Measurements from ENCODE around the gene MRPL54. TPM values are rescaled to one million over a fixed set of nuclear protein-coding genes. Genes with fewer than 3 reads are reported as not detected.
A peak's percentile ranks its signal among the peaks of the same experiment; 100 is the strongest.

Gene MRPL54
- total and polyA plus RNA-seq, 2 experiments from 2014 or later: 42.2 to 86.8 TPM

DNA sequence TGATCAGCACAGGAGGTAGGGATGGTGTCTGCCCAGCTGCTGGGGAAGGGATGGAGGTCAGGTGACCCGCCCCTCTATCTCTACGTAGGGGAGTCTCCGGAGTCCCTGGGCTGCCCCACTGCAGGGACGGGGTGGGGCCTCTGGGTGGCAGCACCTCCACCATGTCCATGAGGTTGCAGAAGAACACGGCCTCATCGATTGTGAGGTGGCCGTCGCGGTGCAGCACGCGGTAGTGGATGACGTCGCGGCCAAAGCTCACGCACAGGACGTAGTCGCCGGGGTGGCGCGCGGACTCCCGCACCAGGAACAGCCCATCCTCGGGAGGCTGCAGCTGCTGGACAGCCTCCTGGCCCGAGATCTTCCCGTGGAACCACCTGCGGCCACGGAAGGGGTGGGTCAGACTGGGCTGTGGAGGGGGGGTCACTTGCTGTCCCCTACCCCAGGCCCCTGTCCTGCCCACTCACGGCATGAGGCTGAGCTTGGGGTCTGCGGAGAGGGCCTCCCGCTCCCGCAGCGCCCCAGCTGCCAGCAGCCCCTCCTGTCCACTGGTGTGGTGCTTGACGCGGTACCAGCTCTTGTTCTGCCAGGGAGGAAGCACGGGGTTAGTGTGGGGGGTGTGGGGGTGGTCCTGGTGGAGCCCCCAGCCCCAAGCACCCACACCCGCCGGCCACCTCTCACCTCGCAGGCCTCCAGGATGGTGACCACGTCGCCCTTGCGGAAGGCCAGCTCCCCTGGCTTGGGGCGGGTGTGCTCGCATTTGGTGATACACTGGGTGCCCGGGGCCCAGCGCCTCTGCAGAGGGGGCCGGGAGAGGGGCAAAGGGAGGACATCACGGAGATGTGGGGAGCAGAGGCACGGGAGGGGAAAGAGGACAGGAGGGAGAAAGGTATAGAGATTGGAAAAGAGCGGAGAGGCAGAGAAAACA lies 21.4 kb downstream of the MRPL54 start:
- DNase-seq (ENCODE audit: low spot score): no peak
- no peak overlapping the region for H3K4me3 ChIP-seq
- no peak overlapping the region for H2AFZ ChIP-seq
- peaks cover 30% of the 10 kb centered on the region for H3K27me3 ChIP-seq
- 81% methylated on average over 33 of the region's 49 CpGs for WGBS (ENCODE audit: low lambda C conversion rate, missing lambda C conversion rate)
- H3K27ac ChIP-seq: no peak overlapping the region
- H3K79me2 ChIP-seq: no peaks in the 10 kb centered on the region
- H4K20me1 ChIP-seq (ENCODE audit: insufficient read depth, poor library complexity, severe bottlenecking): no peaks in the 10 kb centered on the region
- H3K4me2 ChIP-seq: no peak overlapping the region
- H3K4me1 ChIP-seq (ENCODE audit: insufficient read depth): no peaks in the 10 kb centered on the region
- peaks cover 2% of the 10 kb centered on the region for H3K9me3 ChIP-seq (ENCODE audit: low read depth)
- H3K36me3 ChIP-seq (replicated peaks; ENCODE audit: insufficient read depth, low read depth): no peaks in the 10 kb centered on the region
- TF ChIP-seq, protein P1, sequence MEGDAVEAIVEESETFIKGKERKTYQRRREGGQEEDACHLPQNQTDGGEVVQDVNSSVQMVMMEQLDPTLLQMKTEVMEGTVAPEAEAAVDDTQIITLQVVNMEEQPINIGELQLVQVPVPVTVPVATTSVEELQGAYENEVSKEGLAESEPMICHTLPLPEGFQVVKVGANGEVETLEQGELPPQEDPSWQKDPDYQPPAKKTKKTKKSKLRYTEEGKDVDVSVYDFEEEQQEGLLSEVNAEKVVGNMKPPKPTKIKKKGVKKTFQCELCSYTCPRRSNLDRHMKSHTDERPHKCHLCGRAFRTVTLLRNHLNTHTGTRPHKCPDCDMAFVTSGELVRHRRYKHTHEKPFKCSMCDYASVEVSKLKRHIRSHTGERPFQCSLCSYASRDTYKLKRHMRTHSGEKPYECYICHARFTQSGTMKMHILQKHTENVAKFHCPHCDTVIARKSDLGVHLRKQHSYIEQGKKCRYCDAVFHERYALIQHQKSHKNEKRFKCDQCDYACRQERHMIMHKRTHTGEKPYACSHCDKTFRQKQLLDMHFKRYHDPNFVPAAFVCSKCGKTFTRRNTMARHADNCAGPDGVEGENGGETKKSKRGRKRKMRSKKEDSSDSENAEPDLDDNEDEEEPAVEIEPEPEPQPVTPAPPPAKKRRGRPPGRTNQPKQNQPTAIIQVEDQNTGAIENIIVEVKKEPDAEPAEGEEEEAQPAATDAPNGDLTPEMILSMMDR (IDR thresholded peaks at IDR 0.05; ENCODE audit: poor library complexity): peak; percentile 3
- TF ChIP-seq EZH2phosphoT487 (IDR thresholded peaks at IDR 0.05; ENCODE audit: low read depth, severe bottlenecking, unreplicated experiment): no peak
- no peaks in the 10 kb centered on the region for H3K9me2 ChIP-seq (replicated peaks; ENCODE audit: insufficient read depth)

DNA sequence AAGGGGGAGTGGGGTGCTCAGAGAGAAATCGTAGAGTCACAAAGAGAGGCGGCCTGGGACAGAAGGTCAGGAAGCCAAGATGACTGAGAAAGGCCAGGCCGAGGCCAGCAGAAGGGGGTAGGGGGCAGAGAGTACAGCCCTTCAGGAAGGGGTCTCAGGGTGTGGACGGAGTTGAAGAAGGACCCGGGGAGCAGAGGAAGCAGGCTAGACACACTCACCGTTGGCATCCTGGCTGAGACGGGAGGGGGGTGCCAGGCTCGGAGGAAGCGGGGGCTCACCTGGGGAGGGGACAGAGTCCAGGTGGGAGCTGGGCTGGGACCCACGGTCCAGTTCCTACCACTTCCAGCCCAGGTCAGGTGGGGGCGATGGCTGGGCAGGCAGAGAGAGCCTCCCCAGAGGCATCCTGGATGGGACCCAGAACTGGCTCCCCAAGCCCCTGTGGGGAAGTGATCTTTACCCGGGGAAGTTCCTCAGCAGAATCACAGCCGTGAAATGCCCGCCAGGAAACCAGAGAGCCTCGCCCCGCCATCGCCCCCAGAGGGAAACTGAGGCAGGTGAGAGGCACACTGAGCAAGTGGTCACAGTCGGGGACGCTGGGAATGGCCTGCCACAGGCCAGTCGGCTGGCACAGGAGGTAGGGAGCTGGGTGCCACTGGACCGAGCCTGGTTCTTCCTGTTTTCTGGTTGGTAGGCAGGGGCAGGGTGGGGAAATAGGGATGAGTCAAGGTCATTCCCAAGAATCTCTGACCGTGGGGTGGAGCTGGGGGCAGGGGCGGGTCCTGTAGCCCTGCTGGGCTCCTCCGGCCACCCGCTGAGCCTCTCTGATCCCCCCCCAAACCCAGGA lies 22.3 kb downstream of the MRPL54 start:
- Histone ChIP-seq H3K27me3 (peaks cover 30% of the 10 kb centered on the region), H2AFZ (no peak overlapping the region), H3K4me2 (no peak overlapping the region), H3K9me3 (ENCODE audit: low read depth) (peaks cover 2% of the 10 kb centered on the region), H3K9me2 (replicated peaks; ENCODE audit: insufficient read depth) (no peaks in the 10 kb centered on the region), H3K27ac (no peak overlapping the region), H4K20me1 (ENCODE audit: insufficient read depth, poor library complexity, severe bottlenecking) (no peaks in the 10 kb centered on the region), H3K79me2 (no peaks in the 10 kb centered on the region), H3K36me3 (replicated peaks; ENCODE audit: insufficient read depth, low read depth) (no peaks in the 10 kb centered on the region), H3K4me3 (no peak overlapping the region), H3K4me1 (ENCODE audit: insufficient read depth) (no peaks in the 10 kb centered on the region)
- 47% methylated on average over 23 of the region's 25 CpGs for WGBS (ENCODE audit: low lambda C conversion rate, missing lambda C conversion rate)
- no peak for DNase-seq (ENCODE audit: low spot score)
- TF ChIP-seq EZH2phosphoT487 (IDR thresholded peaks at IDR 0.05; ENCODE audit: low read depth, severe bottlenecking, unreplicated experiment): no peak
- TF ChIP-seq EZH2 (IDR thresholded peaks at IDR 0.05; ENCODE audit: borderline replicate concordance): peak; percentile 0
- TF ChIP-seq, protein P1 (IDR thresholded peaks at IDR 0.05; ENCODE audit: poor library complexity): no peak

DNA sequence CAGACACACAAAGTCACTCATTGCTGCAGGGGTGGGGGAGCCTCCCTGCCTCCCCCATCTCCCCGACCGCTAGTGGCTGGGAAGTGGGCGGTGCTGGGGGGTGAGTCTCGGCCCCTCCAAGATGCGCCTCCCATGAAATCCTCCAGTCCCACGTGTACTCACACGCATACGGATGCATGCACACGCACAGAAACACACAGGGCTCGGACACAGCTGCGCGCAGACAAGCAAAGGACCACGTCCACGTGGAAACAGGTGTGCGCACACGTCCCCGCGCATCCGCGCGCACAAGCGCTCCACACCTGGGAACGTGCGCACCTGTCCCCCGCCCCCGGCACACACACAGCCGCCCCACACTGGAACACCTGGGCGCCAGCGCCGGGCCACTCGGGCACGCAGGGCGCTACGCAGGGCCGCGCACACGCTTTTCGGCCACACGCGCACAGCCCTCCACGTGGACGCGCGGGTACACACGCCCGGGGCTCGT lies 23.0 kb downstream of the MRPL54 start:
- 6% methylated on average over 40 of the region's 47 CpGs for WGBS (ENCODE audit: low lambda C conversion rate, missing lambda C conversion rate)
- H3K4me3 ChIP-seq: no peak overlapping the region
- peaks cover 30% of the 10 kb centered on the region for H3K27me3 ChIP-seq
- H3K79me2 ChIP-seq: no peaks in the 10 kb centered on the region
- no peaks in the 10 kb centered on the region for H3K36me3 ChIP-seq (replicated peaks; ENCODE audit: insufficient read depth, low read depth)
- H3K4me1 ChIP-seq (ENCODE audit: insufficient read depth): no peaks in the 10 kb centered on the region
- no peak for DNase-seq (ENCODE audit: low spot score)
- no peak overlapping the region for H2AFZ ChIP-seq
- H3K9me3 ChIP-seq (ENCODE audit: low read depth): peaks cover 2% of the 10 kb centered on the region
- H3K9me2 ChIP-seq (replicated peaks; ENCODE audit: insufficient read depth): no peaks in the 10 kb centered on the region
- peak overlapping the region; percentile 86 for H3K4me2 ChIP-seq
- no peak for TF ChIP-seq EZH2 (IDR thresholded peaks at IDR 0.05; ENCODE audit: borderline replicate concordance)
- TF ChIP-seq, protein P1 (IDR thresholded peaks at IDR 0.05; ENCODE audit: poor library complexity): no peak
- no peak for TF ChIP-seq EZH2phosphoT487 (IDR thresholded peaks at IDR 0.05; ENCODE audit: low read depth, severe bottlenecking, unreplicated experiment)
- no peak overlapping the region for H3K27ac ChIP-seq
- no peaks in the 10 kb centered on the region for H4K20me1 ChIP-seq (ENCODE audit: insufficient read depth, poor library complexity, severe bottlenecking)

All from hepatocyte (in vitro differentiated cells).